Endothelial cell of umbilical vein (primary cell): ENCODE measurements around the gene ARHGAP9. TPM values are rescaled to one million over a fixed set of nuclear protein-coding genes. Genes with fewer than 3 reads are reported as not detected.

Experiments
- BruUV-seq: library from RNA; stranded (reverse); fragments of 400-500 nt; replicated peaks from 2 replicates; lab custom pipeline; 2021; lab: Mats Ljungman, UMichigan
- CTCF ChIA-PET: fragments of 300-600, 350-600 bp; sonication (Branson Sonifier 250); formaldehyde crosslinking; loops from one replicate; lab custom pipeline; 2021; ENCODE audit warnings: antibody characterized with exemption, inconsistent platforms; lab: Charles Lee
- POLR2A ChIA-PET: fragments of 300-600, 350-600 bp; sonication (Branson Sonifier 250); formaldehyde crosslinking; loops from one replicate; lab custom pipeline; 2021; ENCODE audit warnings: antibody characterized with exemption, inconsistent platforms; lab: Charles Lee
- DNase-seq: peaks from one replicate; pipeline ENCODE4 v3.0.0-alpha.2; 2011; ENCODE audit warnings: low read depth, low spot score
- FAIRE-seq: peaks from 2 replicates; lab custom pipeline; 2011; peaks lifted over from hg19 to GRCh38; lab: Jason Lieb, UNC
- H2AFZ ChIP-seq: 2 replicates; pipeline ENCODE4 v1.6.0; 2012; ENCODE audit warnings: low read depth, low read length, control low read depth, inconsistent platforms
- H3K27ac ChIP-seq: 2 replicates; pipeline ENCODE4 v1.5.1; 2011; ENCODE audit warnings: low read depth, mild to moderate bottlenecking, control low read depth, low read length, moderate library complexity; ENCODE audit not compliant: insufficient read depth
- H3K27me3 ChIP-seq, 2 experiments: 2 replicates each; pipeline versions ENCODE4 v1.6.0 to v1.6.1; 2011; ENCODE audit warnings: low read length in 2 of 2, mixed read lengths in 1 of 2; ENCODE audit not compliant: control insufficient read depth in 2 of 2, insufficient read depth in 2 of 2
- H3K36me3 ChIP-seq, 2 experiments: 2 replicates in 1 of 2; 3 replicates in 1 of 2; pipeline ENCODE4 v1.5.1; 2011; ENCODE audit warnings: low read length in 2 of 2, mild to moderate bottlenecking in 1 of 2, moderate library complexity in 1 of 2; ENCODE audit not compliant: control insufficient read depth in 2 of 2, insufficient read depth in 2 of 2; ENCODE audit errors: extremely low read depth in 1 of 2
- H3K4me1 ChIP-seq: 3 replicates; pipeline ENCODE4 v1.5.1; 2011; ENCODE audit warnings: mild to moderate bottlenecking, low read length; ENCODE audit not compliant: control insufficient read depth, insufficient read depth; ENCODE audit errors: extremely low read depth
- H3K4me2 ChIP-seq: 2 replicates; pipeline ENCODE4 v1.6.1; 2011; ENCODE audit warnings: low read length, control low read depth, mixed read lengths; ENCODE audit not compliant: insufficient read depth
- H3K4me3 ChIP-seq, 3 experiments: fragments of 200-600 bp in 1 of 3; sonication (generic), shearing (Covaris generic) in 1 of 3; replicated peaks in 1 of 3; 2 replicates each; pipeline ENCODE4 v1.5.1; 2011 to 2016; ENCODE audit warnings: control low read depth in 3 of 3, low read length in 3 of 3, mild to moderate bottlenecking in 2 of 3, inconsistent platforms in 1 of 3, low read depth in 1 of 3, moderate library complexity in 1 of 3; ENCODE audit not compliant: insufficient read depth in 1 of 3
- H3K79me2 ChIP-seq: 2 replicates; pipeline ENCODE4 v1.6.0; 2012; ENCODE audit warnings: low read length, inconsistent platforms; ENCODE audit not compliant: control insufficient read depth, insufficient read depth
- H3K9ac ChIP-seq: replicated peaks from 2 replicates; pipeline ENCODE3; 2011; ENCODE audit warnings: low read length, control low read depth; ENCODE audit not compliant: insufficient read depth; ENCODE audit errors: extremely low read depth
- H3K9me1 ChIP-seq: replicated peaks from 3 replicates; pipeline ENCODE4 v1.6.0; 2011; ENCODE audit warnings: mild to moderate bottlenecking, low read length; ENCODE audit not compliant: control insufficient read depth, insufficient read depth; ENCODE audit errors: extremely low read depth
- H3K9me3 ChIP-seq: replicated peaks from 2 replicates; pipeline ENCODE4 v1.5.1; 2012; ENCODE audit warnings: low read length, inconsistent platforms; ENCODE audit not compliant: control insufficient read depth, insufficient read depth
- H4K20me1 ChIP-seq: replicated peaks from 2 replicates; pipeline ENCODE3; 2011; ENCODE audit warnings: mild to moderate bottlenecking, low read length; ENCODE audit not compliant: control insufficient read depth, insufficient read depth; ENCODE audit errors: extremely low read depth
- CTCF ChIP-seq, 2 donors: IDR thresholded peaks; 1 replicate in 1 of 2; 2 replicates in 1 of 2; pipeline ENCODE4 v1.5.1; 2011; ENCODE audit warnings: low read length in 2 of 2, mild to moderate bottlenecking in 2 of 2, moderate library complexity in 2 of 2, control low read depth in 1 of 2, inconsistent platforms in 1 of 2, low read depth in 1 of 2; ENCODE audit not compliant: insufficient read depth in 1 of 2; ENCODE audit errors: extremely low read depth in 1 of 2
- EZH2 ChIP-seq: IDR thresholded peaks from 2 replicates; pipeline ENCODE4 v1.6.1; 2012; ENCODE audit warnings: borderline replicate concordance, low read depth, mild to moderate bottlenecking, moderate library complexity, low read length, inconsistent platforms; ENCODE audit not compliant: severe bottlenecking
- FOS ChIP-seq: IDR thresholded peaks from 2 replicates; pipeline ENCODE4 v1.6.1; 2011; ENCODE audit warnings: mild to moderate bottlenecking, low read length, moderate library complexity, borderline replicate concordance; ENCODE audit not compliant: insufficient read depth
- GATA2 ChIP-seq: IDR thresholded peaks from 2 replicates; pipeline ENCODE4 v1.7.0; 2011; ENCODE audit warnings: low read depth, mild to moderate bottlenecking, moderate library complexity, mixed read lengths, low read length; ENCODE audit not compliant: insufficient read length, insufficient read depth
- JUN ChIP-seq: IDR thresholded peaks from 2 replicates; pipeline ENCODE4 v1.6.1; 2011; ENCODE audit warnings: borderline replicate concordance, low read depth; ENCODE audit not compliant: insufficient read length, insufficient read depth
- MAX ChIP-seq: IDR thresholded peaks from 2 replicates; pipeline ENCODE4 v1.6.1; 2011; ENCODE audit not compliant: insufficient read depth, insufficient read length
- MYC ChIP-seq: IDR thresholded peaks from one replicate; pipeline ENCODE4 v1.6.1; 2011; ENCODE audit warnings: mild to moderate bottlenecking, low read depth, low read length
- POLR2A ChIP-seq: IDR thresholded peaks from 2 replicates; pipeline ENCODE4 v1.6.1; 2012; ENCODE audit warnings: low read depth, mild to moderate bottlenecking, control low read depth, low read length
- POLR2AphosphoS5 ChIP-seq: IDR thresholded peaks from 2 replicates; pipeline ENCODE4 v1.6.1; 2012; ENCODE audit warnings: low read depth, mild to moderate bottlenecking, control low read depth, low read length, moderate library complexity; ENCODE audit not compliant: insufficient read depth
- dilution Hi-C: fragments of 300-500 bp; cut with MboI; formaldehyde crosslinking; loops from one replicate; pipeline ENCODE4 v1.15.0; 2019; ENCODE audit warnings: low sequenced_read_pairs; ENCODE audit not compliant: extremely low pct_ligation_motif_present
- intact Hi-C: fragments of 100-400 bp; cut with micrococcal nuclease; formaldehyde crosslinking; loops from one replicate; pipeline ENCODE4 v1.10.0; 2022
- polyA plus RNA-seq, 4 experiments: library from polyadenylated mRNA; depleted of rRNA in 3 of 4; stranded (reverse) in 3 of 4; unstranded in 1 of 4; fragments of >200 nt; gene quantifications; 2 replicates each; pipeline versions ENCODE4 v1.2.1 to v1.2.3, GENCODE V29; 2011 to 2012; ENCODE audit warnings: missing spikeins in 1 of 4
- total RNA-seq: library from RNA; stranded (reverse); gene quantifications from 2 replicates; pipeline ENCODE4 v1.2.3, GENCODE V29; 2021

ARHGAP9 gene
- total and polyA plus RNA-seq, 2 donors (not counting 3 experiments of a cell fraction or from before 2014, with no cell fraction given): 0.25 to 0.38 TPM

- no peak for DNase-seq
- ChIA-PET CTCF (interaction anchor here (1.5 to 4.0 kb wide), 2 partner anchors 9 to 13 kb away, joined by 4 to 17 read pairs; partner anchors contain the start of gene GLI1), POLR2A (no interaction called here)
- no peak for FAIRE-seq
- intact Hi-C loops (no loop called here), dilution Hi-C loops (no loop called here)
- H3K36me3 ChIP-seq: no peaks in the 10 kb centered on the region
- no peaks in the 10 kb centered on the region for H3K9me1 ChIP-seq
- BruUV-seq: no TSS peak
- peaks cover 5% of the 10 kb centered on the region for H3K4me1 ChIP-seq
- no peak overlapping the region for H3K4me3 ChIP-seq
- no peak overlapping the region for H3K9ac ChIP-seq
- no peaks in the 10 kb centered on the region for H3K79me2 ChIP-seq
- H4K20me1 ChIP-seq: no peaks in the 10 kb centered on the region
- TF ChIP-seq MAX (no peak), FOS (no peak), POLR2A (no peak), POLR2AphosphoS5 (no peak), GATA2 (no peak), JUN (no peak), EZH2 (no peak), CTCF (IDR thresholded peaks at IDR 0.05; ENCODE audit: extremely low read depth in 1 of 2, insufficient read depth in 1 of 2, low read depth in 1 of 2, low read length in 2 of 2) (no peak), MYC (no peak)
- no peak overlapping the region for H3K4me2 ChIP-seq
- H3K27me3 ChIP-seq: peaks cover 52 to 60% of the 10 kb centered on the region in 2 experiments
- H3K9me3 ChIP-seq: no peaks in the 10 kb centered on the region
- no peak overlapping the region for H3K27ac ChIP-seq
- no peak overlapping the region for H2AFZ ChIP-seq
Measured at GRCh38 chr12:57471661-57472060, 8.0 kb downstream of the ARHGAP9 start.
